ENCODE data around the gene FOXL1.

DNA sequence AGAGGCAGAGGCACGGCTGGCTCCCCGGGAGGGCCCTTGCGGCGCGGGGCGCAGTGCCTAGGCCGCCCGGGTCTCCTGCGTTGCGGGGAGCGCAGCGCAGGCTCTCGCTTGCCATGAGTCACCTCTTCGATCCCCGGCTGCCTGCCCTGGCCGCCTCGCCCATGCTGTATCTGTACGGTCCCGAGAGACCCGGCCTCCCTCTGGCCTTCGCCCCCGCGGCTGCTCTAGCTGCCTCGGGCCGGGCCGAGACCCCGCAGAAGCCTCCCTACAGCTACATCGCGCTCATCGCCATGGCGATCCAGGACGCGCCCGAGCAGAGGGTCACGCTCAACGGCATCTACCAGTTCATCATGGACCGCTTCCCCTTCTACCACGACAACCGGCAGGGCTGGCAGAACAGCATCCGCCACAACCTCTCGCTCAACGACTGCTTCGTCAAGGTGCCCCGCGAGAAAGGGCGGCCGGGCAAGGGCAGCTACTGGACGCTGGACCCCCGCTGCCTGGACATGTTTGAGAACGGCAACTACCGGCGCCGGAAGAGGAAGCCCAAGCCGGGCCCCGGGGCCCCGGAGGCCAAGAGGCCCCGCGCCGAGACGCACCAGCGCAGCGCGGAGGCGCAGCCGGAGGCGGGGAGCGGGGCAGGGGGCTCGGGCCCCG lies 390 bp downstream of the FOXL1 start:
- TF ChIP-seq, protein P1, sequence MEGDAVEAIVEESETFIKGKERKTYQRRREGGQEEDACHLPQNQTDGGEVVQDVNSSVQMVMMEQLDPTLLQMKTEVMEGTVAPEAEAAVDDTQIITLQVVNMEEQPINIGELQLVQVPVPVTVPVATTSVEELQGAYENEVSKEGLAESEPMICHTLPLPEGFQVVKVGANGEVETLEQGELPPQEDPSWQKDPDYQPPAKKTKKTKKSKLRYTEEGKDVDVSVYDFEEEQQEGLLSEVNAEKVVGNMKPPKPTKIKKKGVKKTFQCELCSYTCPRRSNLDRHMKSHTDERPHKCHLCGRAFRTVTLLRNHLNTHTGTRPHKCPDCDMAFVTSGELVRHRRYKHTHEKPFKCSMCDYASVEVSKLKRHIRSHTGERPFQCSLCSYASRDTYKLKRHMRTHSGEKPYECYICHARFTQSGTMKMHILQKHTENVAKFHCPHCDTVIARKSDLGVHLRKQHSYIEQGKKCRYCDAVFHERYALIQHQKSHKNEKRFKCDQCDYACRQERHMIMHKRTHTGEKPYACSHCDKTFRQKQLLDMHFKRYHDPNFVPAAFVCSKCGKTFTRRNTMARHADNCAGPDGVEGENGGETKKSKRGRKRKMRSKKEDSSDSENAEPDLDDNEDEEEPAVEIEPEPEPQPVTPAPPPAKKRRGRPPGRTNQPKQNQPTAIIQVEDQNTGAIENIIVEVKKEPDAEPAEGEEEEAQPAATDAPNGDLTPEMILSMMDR (IDR thresholded peaks at IDR 0.05; ENCODE audit: low read depth, low read length, poor library complexity, severe bottlenecking), result no peak
- TF ChIP-seq EZH2phosphoT487 (IDR thresholded peaks at IDR 0.05; ENCODE audit: borderline replicate concordance, low read length), result no peak
